Measurements from ENCODE around the gene PIAS4.
A peak's percentile ranks its signal among the peaks of the same experiment; 100 is the strongest.
"Not testable (repeated sequence)": the region's sequence is repeated elsewhere in the genome, so short reads cannot be mapped to it uniquely, and the experiment has no call there.

Gene PIAS4

DNA sequence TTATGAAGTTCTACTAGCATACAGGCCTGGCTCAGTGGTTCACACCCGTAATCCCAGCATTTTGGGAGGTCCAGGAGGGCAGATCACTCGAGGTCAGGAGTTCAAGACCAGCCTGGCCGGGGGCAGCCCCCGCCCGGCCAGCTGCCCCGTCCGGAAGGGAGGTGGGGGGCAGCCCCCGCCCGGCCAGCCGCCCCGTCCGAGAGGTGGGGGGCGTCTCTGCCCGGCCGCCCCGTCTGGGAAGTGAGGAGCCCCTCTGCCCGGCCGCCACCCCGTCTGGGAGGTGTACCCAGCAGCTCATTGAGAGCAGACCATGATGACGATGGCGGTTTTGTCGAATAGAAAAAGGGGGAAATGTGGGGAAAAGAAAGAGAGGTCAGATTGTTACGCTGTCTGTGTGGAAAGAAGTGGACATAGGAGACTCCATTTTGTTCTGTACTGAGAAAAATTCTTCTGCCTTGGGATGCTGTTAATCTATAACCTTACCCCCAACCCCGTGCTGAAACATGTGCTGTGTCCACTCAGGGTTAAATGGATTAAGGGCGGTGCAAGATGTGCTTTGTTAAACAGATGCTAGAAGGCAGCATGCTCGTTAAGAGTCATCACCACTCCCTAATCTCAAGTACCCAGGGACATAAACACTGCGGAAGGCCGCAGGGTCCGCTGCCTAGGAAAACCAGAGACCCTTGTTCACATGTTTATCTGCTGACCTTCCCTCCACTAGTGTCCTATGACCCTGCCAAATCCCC lies 8.7 kb upstream of the PIAS4 start:
- not testable (repeated sequence) for DNase-seq

DNA sequence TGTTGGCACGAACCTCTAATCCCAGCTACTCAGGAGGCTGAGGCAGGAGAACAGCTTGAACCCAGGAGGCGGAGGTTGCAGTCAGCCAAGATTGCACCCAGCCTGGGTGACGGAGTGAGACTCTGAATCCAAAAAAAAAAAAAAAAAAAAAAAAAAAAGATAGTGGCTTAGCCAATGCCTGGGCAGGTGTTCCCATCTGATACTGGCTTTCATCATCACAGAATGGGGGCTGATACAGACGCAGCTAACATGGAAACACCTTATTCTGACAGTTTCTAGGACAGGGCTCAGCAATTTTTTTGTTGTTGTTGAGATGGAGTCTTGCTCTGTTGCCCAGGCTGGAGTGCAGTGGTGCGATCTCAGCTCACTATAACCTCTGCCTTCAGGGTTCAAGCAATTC lies 6.7 kb upstream of the PIAS4 start:
- not testable (repeated sequence) for DNase-seq

DNA sequence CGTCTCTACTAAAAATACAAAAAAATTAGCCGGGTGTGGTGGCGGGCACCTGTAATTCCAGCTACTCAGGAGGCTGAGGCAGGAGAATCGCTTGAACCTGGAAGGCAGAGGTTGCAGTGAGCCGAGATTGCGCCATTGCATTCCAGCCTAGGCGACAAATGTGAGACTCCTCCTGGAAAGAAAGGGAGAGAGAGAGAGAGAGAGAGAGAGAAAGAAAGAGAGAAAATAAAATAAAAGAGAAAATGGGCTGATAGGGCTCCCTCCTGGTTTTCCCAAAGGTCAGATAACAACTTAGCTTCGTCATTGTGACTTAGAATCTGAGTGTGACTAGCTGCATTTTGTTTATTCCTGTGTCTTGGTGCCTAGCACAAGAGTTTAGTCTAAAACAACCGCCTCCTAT lies 2.1 kb upstream of the PIAS4 start:
- not testable (repeated sequence) for DNase-seq

DNA sequence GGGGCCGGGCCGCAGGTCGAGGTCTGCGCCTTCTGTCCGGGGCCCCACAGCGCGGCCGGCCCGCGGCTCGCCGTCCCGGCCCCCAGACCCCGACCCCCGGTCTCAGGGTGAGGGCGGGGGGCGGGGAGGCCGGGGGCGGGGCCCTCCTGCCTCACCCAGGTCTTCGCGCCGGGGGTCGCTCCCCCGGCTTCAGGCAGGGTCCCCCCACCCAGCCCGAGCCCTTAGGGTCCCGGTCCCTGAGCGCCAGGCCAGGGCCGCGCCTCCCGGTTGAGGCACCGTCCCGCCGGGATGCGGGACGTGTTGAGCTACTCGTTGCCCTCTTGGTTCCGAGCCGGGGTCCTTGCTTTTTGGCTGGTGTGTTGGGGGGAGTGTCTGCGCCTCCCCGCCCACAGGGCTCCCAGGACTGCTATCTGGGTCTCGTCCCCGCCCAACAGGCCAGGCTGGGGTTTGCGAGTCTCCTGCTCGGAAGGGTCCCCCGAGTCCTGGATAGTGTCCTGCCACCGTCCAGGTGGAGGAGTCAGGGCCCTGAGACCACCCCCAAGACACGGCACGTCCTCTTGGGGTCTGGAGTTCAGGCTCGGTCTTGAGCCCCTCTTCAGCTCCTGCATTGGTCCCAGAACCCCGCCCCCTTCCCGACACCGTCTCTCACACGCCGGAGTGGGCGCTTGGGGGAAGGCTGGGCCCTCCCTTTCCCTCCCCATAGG lies 452 bp downstream of the PIAS4 start:
- peak in 3 of 4 experiments; percentile 24 to 42 (median 26) for DNase-seq

DNA sequence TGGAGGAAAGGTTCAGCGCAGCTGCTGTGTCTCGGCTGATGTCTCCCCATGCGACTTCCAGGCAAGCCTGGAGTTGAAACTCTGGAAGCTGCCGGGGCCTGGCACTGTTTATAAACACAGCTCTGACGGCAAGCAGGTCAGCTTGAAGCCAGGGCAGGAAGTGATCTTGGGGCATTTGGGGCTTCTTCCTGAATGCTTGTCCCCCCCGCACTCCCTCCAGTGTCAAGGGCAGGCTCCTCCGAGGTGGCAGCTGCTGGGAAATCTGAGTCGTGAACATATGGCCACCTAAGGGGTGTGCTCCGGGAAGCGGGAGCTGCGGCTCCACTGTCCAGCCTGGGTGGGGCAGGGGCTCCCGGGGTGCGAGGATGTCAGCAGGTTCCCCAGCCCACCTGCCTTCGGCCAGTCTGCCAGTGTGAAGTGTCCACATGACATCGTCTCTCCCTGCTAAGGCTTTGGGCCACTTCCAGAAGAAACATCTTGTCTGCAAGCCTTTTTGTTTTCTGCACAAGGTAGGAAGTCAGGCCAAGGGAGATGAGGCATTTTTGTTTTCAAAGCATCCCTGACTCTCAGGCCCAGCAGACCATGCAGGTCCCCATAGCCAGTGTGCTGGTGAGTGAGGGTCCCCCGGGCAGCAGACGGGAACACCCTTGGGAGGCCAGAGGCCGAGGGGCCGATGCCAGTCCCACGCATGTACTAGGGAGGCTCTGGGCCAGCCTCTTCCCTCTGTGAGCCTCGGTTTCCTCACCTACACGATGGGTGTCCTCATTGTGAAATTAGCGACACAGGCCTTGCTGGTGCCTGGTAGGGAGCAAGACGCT lies 2.7 kb downstream of the PIAS4 start:
- no peak for DNase-seq

DNA sequence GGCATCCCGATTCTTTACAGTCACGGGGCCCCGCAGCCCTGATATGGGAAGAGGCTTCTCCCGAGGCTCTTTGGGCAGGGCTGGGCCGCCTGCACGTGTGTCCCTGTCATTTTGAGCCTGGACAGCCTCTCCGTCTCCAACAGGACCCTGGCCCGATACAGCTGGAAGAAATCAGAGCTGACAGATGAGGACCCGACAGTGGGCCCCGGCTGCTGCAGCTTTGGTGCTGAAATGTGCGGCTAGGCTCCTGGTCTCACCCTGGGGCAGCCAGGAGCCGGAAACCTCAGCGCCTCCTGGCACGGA lies 3.2 kb downstream of the PIAS4 start:
- no peak for DNase-seq

DNA sequence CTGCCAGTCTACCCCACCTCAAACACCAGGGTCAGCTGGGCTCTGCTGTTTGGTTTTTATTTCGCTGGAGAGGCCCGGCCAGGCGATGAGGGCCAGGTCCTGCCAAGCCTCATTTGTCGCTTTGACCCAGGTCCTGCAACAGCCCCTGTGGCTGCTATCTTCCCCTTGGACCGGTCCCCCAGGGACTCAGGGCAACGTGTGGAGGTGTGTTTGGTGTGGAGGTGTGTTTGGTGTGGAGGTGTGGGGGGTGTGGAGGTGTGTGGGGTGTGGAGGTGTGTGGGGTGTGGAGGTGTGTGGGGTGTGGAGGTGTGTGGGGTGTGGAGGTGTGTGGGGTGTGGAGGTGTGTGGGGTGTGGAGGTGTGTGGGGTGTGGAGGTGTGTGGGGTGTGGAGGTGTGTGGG lies 3.9 kb downstream of the PIAS4 start:
- DNase-seq, result not testable (repeated sequence)

DNA sequence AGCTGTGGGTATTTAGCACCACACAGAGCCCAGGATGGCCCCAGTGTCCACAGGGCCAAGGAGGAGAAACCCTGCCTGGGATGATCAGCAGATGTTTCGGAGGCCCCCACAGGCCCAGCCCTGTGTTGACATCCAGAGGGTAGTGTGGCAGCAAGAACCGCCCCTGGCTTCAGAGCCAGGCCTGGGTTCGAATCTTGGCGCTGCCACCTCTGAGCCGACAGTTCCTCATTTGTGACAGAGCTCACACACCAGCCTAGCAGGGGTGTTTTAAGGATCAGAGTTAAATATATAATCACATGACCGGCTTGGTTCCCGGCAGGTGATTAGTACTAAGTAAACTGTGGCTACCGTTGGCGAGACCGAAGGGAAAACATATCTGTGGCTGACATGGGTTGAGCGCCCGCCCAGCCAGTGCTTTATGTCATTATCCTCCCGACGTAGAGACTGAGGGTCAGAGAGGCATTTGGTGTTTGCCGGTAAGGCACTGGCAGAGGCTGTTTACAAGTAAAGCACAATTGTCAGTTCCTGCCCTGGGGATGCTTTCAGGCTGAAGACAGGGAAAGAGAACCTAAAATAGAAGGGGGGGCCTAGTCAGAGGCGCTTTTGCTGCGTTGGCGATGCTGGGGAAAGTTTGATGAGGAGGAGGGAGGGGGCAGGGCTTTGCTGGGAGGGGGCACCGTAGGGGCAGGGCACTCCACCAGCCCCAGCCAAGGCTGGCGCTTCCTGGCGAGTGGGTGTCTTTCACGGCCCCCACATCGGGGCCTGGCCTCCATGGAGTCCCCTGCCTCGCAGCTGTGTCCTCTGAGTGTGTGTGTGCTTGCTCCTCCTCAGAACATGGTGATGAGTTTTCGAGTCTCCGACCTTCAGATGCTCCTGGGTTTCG lies 4.8 kb downstream of the PIAS4 start:
- DNase-seq, result no peak

DNA sequence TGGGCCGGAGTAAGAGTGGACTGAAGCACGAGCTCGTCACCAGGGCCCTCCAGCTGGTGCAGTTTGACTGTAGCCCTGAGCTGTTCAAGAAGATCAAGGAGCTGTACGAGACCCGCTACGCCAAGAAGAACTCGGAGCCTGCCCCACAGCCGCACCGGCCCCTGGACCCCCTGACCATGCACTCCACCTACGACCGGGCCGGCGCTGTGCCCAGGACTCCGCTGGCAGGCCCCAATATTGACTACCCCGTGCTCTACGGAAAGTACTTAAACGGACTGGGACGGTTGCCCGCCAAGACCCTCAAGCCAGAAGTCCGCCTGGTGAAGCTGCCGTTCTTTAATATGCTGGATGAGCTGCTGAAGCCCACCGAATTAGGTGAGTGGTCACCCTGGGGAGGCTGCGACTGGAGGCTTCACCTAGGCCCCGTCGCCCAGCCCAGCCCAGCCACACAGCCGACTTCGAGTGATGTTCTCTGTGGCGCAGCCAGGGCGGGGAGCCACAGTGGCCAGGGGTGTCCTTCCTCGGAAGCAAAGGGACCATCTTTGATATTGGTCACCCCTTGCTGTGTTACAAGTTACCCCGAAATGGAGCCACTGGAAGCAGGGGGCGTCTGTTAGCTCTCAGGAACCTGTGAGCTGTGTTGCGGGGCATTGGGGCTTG lies 5.6 kb downstream of the PIAS4 start:
- no peak for DNase-seq

DNA sequence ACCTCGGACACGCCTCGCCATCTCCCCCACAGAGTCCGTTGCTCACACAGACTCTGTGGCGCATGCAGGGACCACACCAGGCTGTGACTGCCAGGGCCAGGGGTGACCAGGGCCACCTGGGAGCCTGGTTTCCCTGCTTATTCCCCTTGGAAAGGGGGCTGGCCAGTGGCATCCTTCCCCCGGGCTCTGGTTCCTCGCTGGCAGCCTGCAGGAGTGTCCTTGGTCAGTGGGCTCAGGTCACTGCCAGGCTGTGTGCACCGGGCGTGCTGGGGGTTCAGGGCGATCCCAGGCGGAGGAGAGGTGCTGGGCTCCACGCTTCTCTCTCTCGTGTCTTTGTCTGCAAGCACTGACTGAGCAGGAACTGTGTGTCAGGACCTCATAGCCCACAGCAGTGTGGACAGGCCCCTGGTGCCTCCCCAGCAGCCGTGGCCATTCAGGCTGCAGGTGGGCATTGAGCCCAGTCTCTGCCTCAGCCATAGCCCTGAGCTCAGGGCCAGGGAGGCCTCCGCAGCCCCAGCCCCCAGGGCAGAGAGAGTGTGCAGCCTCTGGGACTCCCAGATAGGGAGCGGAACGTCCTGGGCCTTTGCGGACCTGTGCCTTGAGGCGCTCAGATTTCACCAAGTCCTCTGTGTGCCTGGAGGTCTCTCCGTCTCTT lies 6.5 kb downstream of the PIAS4 start:
- DNase-seq, result no peak

DNA sequence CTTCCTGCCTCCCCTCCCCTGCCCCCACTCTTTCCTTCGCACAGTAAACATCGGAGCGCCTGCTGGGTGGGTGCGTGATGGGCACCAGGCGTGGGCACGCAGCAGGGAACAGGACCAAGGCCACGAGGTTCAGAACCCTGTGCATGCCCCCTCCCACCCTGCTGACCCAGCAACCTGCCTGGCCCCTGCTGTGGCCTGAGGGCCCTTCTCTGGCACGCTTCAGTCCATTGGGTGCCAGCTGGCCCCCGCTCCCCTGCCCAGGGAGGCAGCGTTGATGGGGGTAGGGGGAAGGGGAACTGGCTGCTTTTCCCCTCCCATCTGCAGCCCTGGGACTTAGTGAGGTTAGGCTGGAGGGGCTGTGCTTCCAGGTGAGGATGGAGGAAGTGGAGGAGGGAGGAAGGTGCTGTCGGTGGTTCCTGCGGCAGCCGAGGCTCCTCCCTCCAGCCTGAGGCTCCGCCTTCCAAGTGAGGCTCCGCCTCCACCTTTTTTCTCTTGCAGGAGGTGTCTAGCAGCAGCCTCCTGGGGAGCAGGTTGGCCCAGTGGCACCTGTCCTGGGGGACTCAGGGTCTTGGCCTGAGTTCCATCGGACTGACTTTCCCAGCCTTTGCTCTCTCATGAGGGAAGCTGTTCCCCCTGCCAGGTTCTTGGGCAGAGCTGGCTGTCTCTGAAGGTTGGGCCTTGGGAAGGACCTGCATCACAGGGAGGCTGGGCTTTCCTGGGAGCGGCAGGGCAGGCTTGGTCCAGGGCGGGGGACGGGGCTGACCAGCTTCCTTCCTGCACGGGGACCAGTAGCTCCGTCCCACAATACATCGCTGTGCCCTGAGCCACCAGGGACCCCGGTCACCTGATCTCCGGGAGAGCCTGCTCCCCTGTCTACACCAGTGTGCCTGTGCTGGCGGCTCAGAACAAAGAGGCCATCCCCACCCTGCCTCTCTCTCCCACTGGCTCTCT lies 7.3 kb downstream of the PIAS4 start:
- no peak for DNase-seq

DNA sequence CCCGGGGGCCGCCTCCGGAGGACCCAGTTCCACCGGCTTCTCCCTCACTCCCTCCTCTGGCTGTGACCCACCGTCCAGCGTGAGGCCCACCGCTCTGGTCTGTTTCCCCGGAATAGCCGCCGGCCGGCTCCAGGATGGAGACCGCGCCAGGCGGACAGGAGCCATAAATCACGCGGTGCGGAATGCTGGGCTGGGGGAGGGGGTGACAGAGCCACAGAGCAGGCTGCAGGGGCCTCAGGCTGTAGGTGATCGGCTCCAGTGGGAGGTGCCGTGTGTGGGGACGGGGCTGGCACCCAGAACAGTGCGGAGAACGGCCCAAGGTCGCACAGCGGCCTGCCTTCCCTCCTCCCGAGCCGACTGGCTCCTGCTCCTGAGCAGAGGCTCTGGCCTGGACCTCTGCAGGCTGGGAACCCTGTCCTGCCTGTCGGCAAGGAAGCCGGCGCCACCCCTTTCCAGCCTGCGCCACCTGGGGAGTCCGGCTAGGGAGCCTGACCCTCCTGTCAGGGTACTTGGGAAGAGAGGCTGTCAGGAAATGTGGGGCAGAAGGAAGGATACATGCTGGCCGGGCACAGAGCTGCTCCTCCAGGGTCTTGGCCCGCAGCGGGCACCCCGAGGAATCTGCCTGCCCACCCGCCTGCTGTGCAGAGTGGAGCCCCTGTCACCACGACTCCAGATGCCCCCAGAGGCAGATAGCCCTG lies 8.3 kb downstream of the PIAS4 start:
- no peak for DNase-seq

DNA sequence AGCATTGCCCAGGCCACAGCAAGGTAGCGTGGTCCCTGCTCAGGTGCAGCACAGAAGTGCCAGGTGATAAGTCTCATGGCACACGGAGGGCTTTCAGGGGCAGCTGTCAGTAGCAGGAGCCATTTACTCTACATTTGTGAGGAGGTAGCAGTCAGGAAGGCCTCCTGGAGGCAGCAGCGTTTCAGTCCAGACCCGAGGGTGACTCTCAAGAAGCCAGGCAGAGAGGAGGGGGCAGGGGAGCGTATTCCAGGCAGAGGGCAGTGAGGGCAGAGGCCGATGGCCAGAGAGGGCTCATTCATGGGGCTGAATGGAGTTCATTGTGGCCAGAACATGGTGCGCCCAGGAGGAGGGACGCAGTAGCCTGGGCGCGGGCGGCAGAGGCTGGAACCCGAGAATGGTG lies 8.9 kb downstream of the PIAS4 start:
- no peak for DNase-seq

DNA sequence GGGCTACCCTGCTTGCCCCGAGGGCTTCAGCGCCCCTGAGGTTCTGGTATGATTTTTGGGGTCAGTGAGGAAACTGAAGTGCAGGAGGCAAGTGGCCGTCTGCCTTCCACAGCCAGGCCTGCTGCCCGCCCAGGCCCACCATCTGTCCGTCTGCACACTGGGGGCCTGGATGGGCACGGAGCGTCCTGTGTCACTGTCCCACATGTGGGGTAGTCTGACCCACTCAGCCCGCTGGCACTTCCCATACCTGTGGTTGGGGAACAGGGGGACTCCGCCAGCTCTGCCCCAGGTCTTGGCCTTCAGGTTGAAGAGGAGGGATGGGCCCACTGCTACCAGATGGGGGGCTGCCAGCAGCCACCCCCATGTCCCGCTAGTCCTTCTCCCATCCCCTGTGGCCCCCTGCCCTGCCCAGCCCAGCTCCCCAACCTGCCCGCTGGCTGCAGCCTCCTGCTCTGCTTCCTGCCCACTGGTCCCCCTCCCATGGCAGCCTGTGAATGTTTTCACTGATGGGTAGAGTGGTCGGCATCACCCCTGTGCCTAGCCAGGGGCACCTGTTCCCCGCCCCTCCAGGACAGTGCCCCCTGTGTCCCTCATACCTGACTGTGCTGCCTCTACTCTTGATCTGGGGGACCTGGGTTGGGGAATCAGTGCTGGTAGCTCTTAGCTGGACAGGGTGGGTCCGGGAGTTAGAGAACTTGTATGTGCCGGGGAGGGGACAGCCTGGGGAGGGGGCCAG lies 9.5 kb downstream of the PIAS4 start:
- DNase-seq, result no peak

DNA sequence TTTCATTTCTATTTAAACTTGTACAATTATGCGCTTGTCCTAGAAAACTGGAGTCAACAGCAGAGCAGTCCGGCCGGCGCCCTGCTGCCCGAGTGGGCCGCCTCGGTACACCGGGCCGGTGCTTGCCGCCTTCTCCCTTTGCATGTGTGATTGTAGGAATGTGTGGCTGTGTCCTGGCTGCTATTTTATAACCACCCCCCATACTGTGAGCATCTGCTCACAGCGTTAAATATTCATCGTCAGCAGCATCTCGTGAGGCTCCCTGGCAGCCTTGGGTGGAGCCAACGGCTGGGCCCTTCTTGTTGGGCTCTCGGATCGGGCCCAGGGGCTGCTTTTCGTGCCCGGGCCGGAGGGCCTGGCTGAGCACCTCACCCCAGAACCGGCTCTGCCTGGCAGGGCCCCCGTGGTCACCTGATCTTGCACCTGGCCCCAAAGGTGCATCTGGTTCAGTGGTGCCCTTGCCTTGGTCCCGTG lies 10.6 kb downstream of the PIAS4 start:
- DNase-seq, result no peak

DNA sequence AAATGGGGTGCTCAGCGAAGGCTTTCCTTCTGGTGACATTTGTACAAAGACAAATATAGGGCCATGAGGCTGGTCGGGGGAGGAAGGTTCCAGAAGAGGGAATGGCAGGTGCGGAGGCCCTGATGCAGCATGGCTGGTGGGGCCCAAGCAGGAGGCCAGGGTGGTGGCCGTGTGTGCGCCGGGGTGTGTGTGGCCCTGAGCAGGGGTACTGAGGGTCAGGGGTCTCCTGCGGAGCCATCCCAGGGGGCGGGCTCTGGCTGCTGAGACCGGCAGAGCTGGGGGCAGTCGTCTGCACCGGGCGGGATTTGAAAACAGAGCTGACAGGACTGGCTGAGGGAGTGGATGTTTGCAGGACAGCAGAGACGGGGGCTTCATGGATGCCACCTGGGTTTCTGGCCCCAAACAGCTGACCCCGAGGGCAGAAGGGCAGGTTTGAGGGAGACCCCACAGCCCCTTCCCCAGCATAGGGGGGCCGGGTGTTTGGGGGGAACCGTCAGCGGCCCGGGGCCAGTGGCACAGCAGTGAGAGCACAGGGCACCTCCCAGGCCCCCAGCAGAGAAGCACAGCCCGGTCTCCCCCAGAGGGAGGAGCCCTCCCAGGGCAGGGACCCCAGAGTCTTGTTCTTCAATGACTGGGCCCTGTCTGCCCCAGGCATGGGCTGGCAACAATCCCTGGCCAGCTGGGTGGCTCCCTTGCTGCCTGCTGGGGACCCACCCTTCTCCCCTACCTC lies 11.4 kb downstream of the PIAS4 start:
- no peak for DNase-seq

DNA sequence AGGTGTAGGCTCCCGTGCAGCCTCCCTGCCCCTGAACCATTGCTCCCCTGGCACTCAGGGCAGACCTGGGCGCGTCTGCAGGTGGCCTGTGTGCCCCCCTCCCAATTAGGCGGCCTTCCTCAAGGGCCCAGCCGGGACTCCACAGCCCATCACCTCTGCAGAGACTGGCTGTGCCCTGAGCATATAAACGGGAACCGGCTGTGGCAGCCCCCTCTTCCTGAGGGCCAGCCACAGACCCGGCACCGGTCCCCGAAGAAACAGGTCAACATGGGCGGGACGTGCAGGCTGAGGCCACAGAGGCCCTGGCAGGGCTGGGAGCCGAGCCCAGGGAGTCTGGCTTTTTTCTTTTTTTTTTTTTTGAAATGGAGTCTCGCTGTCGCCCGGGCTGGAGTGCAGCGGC lies 12.0 kb downstream of the PIAS4 start:
- DNase-seq, result no peak
